Neural cell (in vitro differentiated cells): ENCODE results near the gene NME9. TPM values are rescaled to one million over a fixed set of nuclear protein-coding genes. Genes with fewer than 3 reads are reported as not detected.

Experiments used
- H2AFZ ChIP-seq: fragments of 200-600, 300-800 bp; sonication (generic), shearing (Covaris generic); 2 replicates; pipeline ENCODE4 v1.6.0; 2014; ENCODE audit warnings: low read depth, mild to moderate bottlenecking, antibody characterized with exemption, low read length, moderate library complexity
- H3F3A ChIP-seq: fragments of 200-600 bp; shearing (Covaris generic); 2 replicates; pipeline ENCODE4 v1.6.1; 2016; ENCODE audit warnings: mild to moderate bottlenecking, moderate library complexity, mixed read lengths, antibody characterized with exemption, low read length; ENCODE audit not compliant: insufficient read depth, poor library complexity, severe bottlenecking
- H3K27ac ChIP-seq: fragments of 200-600, 300-800 bp; sonication (generic), shearing (Covaris generic); 2 replicates; pipeline ENCODE4 v1.5.1; 2014; ENCODE audit warnings: mild to moderate bottlenecking, low read length, moderate library complexity
- H3K27me3 ChIP-seq: fragments of 300-800, 200-600 bp; sonication (generic), shearing (Covaris generic); 2 replicates; pipeline ENCODE4 v1.6.0; 2014; ENCODE audit warnings: mild to moderate bottlenecking, low read depth, low read length, moderate library complexity; ENCODE audit not compliant: insufficient read depth
- H3K36me3 ChIP-seq: fragments of 300-800, 200-600 bp; sonication (generic), shearing (Covaris generic); 2 replicates; pipeline ENCODE4 v1.5.1; 2014; ENCODE audit warnings: mild to moderate bottlenecking, antibody characterized with exemption, low read length, moderate library complexity; ENCODE audit not compliant: insufficient read depth
- H3K4me2 ChIP-seq: fragments of 300-800, 200-600 bp; sonication (generic), shearing (Covaris generic); 2 replicates; pipeline ENCODE4 v1.6.0; 2014; ENCODE audit warnings: mild to moderate bottlenecking, low read length
- H3K4me3 ChIP-seq: fragments of 300-800, 200-600 bp; sonication (generic), shearing (Covaris generic); 2 replicates; pipeline ENCODE4 v1.5.1; 2014; ENCODE audit warnings: mild to moderate bottlenecking, low read length, moderate library complexity
- H3K79me2 ChIP-seq: fragments of 200-600 bp; shearing (Covaris generic); replicated peaks from 2 replicates; pipeline ENCODE4 v1.6.0; 2014; ENCODE audit warnings: mild to moderate bottlenecking, low read length, moderate library complexity; ENCODE audit not compliant: insufficient read depth
- H3K9ac ChIP-seq: fragments of 300-800, 200-600 bp; sonication (generic), shearing (Covaris generic); 2 replicates; pipeline ENCODE4 v1.6.1; 2016; ENCODE audit warnings: mild to moderate bottlenecking, low read length, mixed read lengths
- H3K9me2 ChIP-seq: fragments of 200-600 bp; shearing (Covaris generic); 2 replicates; pipeline ENCODE4 v1.6.1; 2016; ENCODE audit warnings: mild to moderate bottlenecking, low read length, mixed read lengths; ENCODE audit not compliant: insufficient read depth
- H3K9me3 ChIP-seq: fragments of 200-600, 300-800 bp; sonication (generic), shearing (Covaris generic); 2 replicates; pipeline ENCODE4 v1.6.1; 2016; ENCODE audit warnings: mild to moderate bottlenecking, mixed run types, low read length, moderate library complexity, mixed read lengths
- H4K20me1 ChIP-seq: fragments of 200-600 bp; shearing (Covaris generic); 2 replicates; pipeline ENCODE4 v1.6.1; 2016; ENCODE audit warnings: mild to moderate bottlenecking, mixed run types; ENCODE audit not compliant: insufficient read depth
- CTCF ChIP-seq: fragments of 450-650 bp; IDR thresholded peaks from 2 replicates; pipeline ENCODE4 v1.5.1; 2014; ENCODE audit warnings: antibody characterized with exemption, mild to moderate bottlenecking, moderate library complexity; ENCODE audit not compliant: poor library complexity, severe bottlenecking
- EP300 ChIP-seq: fragments of 450-650 bp; conservative IDR thresholded peaks from 2 replicates; pipeline ENCODE4 v1.6.1; 2014; ENCODE audit warnings: antibody characterized with exemption, mild to moderate bottlenecking, moderate library complexity; ENCODE audit not compliant: poor library complexity, severe bottlenecking
- EZH2 ChIP-seq: fragments of 200-600, 300-800 bp; shearing (Covaris generic), sonication (generic); IDR thresholded peaks from 2 replicates; pipeline ENCODE4 v1.6.1; 2014; ENCODE audit warnings: antibody characterized with exemption, low read length, borderline replicate concordance, mild to moderate bottlenecking; ENCODE audit not compliant: insufficient read depth, poor library complexity, severe bottlenecking
- MXI1 ChIP-seq: fragments of 450-650 bp; conservative IDR thresholded peaks from 2 replicates; pipeline ENCODE4 v1.6.1; 2014; ENCODE audit warnings: antibody characterized with exemption, mild to moderate bottlenecking; ENCODE audit not compliant: poor library complexity, severe bottlenecking
- POLR2AphosphoS5 ChIP-seq: IDR thresholded peaks from 2 replicates; pipeline ENCODE4 v1.6.1; 2012
- RAD21 ChIP-seq: fragments of 450-650 bp; conservative IDR thresholded peaks from 2 replicates; pipeline ENCODE4 v1.6.1; 2014; ENCODE audit warnings: antibody characterized with exemption, mild to moderate bottlenecking, moderate library complexity
- REST ChIP-seq: IDR thresholded peaks from 2 replicates; pipeline ENCODE4 v1.6.1; 2012; ENCODE audit warnings: borderline replicate concordance
- SMC3 ChIP-seq: fragments of 450-650 bp; conservative IDR thresholded peaks from 2 replicates; pipeline ENCODE4 v1.6.1; 2014; ENCODE audit warnings: antibody characterized with exemption, mild to moderate bottlenecking, moderate library complexity; ENCODE audit not compliant: poor library complexity
- TAF1 ChIP-seq: IDR thresholded peaks from 2 replicates; pipeline ENCODE4 v1.6.1; 2012; ENCODE audit warnings: low read depth
- polyA plus RNA-seq: library from polyadenylated mRNA; depleted of rRNA; stranded (reverse); fragments of >200 nt; gene quantifications from 2 replicates; pipeline ENCODE4 v1.2.3, GENCODE V29; 2014

Gene NME9
- polyA plus RNA-seq, 1 donor from 2014 or later = 17.4 TPM

GRCh38 chr3:138259126-138259525, 70.5 kb downstream of the NME9 start:
- Histone ChIP-seq H3K9me2 (no peaks in the 10 kb centered on the region), H4K20me1 (no peaks in the 10 kb centered on the region), H3K79me2 (no peaks in the 10 kb centered on the region), H3K36me3 (no peaks in the 10 kb centered on the region), H3K9ac (no peak overlapping the region), H2AFZ (no peak overlapping the region), H3K27me3 (no peaks in the 10 kb centered on the region), H3K9me3 (no peaks in the 10 kb centered on the region), H3K4me2 (no peak overlapping the region), H3F3A (no peaks in the 10 kb centered on the region), H3K4me3 (no peak overlapping the region), H3K27ac (no peak overlapping the region)
- no peak for TF ChIP-seq CTCF
- TF ChIP-seq SMC3 = no peak
- TF ChIP-seq RAD21 = no peak
- no peak for TF ChIP-seq MXI1
- no peak for TF ChIP-seq EP300

- Histone ChIP-seq H3K27ac (no peak overlapping the region), H3K4me3 (no peak overlapping the region), H2AFZ (no peak overlapping the region), H4K20me1 (no peaks in the 10 kb centered on the region), H3K9me2 (no peaks in the 10 kb centered on the region), H3K79me2 (no peaks in the 10 kb centered on the region), H3K9ac (no peak overlapping the region), H3K27me3 (no peaks in the 10 kb centered on the region), H3F3A (no peaks in the 10 kb centered on the region), H3K36me3 (no peaks in the 10 kb centered on the region), H3K9me3 (no peaks in the 10 kb centered on the region), H3K4me2 (no peak overlapping the region)
- TF ChIP-seq MXI1 (no peak), TAF1 (no peak), SMC3 (no peak), EP300 (no peak), EZH2 (no peak), REST (no peak), CTCF (no peak), POLR2AphosphoS5 (no peak), RAD21 (no peak)
These were observed 71.7 kb downstream of the NME9 start for GRCh38 chr3:138257986-138258385.
